Tibial artery (tissue), 4 donors: Measurements from ENCODE around the gene PRCP.
A peak's percentile ranks its signal among the peaks of the same experiment; 100 is the strongest.

ENCODE experiments used
- DNase-seq, 2 donors: peaks; one replicate each; pipeline ENCODE4 v3.0.0-alpha.2; 2019
- H3K27ac ChIP-seq, 2 donors: fragments of 200-600 bp; sonication (generic) in 1 of 2; 1 replicate in 1 of 2; 2 replicates in 1 of 2; pipeline ENCODE4 v1.5.1; 2018 to 2019; ENCODE audit warnings: mild to moderate bottlenecking in 1 of 2
- H3K27me3 ChIP-seq, 2 donors: fragments of 200-600 bp; sonication (generic) in 1 of 2; one replicate each; pipeline versions ENCODE4 v1.5.1 to v1.6.0; 2016 to 2019
- H3K36me3 ChIP-seq, 3 donors: fragments of 200-600 bp; sonication (generic) in 2 of 3; one replicate each; pipeline ENCODE4 v1.5.1; 2016 to 2019; ENCODE audit warnings: mild to moderate bottlenecking in 2 of 3
- H3K4me1 ChIP-seq, 4 donors: fragments of 200-600 bp; sonication (generic) in 2 of 4; 1 replicate in 3 of 4; 2 replicates in 1 of 4; pipeline ENCODE4 v1.5.1; 2016 to 2019
- H3K4me3 ChIP-seq, 2 donors: fragments of 200-600 bp; sonication (generic) in 1 of 2; 1 replicate in 1 of 2; 2 replicates in 1 of 2; pipeline ENCODE4 v1.5.1; 2018 to 2019; ENCODE audit warnings: mild to moderate bottlenecking in 2 of 2
- H3K9me3 ChIP-seq, 3 donors: fragments of 200-600 bp; sonication (generic) in 1 of 3; one replicate each; pipeline ENCODE4 v1.5.1; 2016 to 2019
- intact Hi-C: fragments of 100-400 bp; cut with DNase I; formaldehyde crosslinking; loops from one replicate; pipeline ENCODE4 v1.15.0; 2023; ENCODE audit warnings: low total_unique reads
- TF ChIP-seq, protein P1 (sequence below), 2 experiments: fragments of 200-600 bp in 1 of 2; fragments of 450-650 bp in 1 of 2; IDR thresholded peaks; one replicate each; pipeline ENCODE4 v1.5.1; 2017 to 2019; ENCODE audit warnings: antibody characterized with exemption in 2 of 2, mild to moderate bottlenecking in 1 of 2, moderate library complexity in 1 of 2

The PRCP gene

DNA sequence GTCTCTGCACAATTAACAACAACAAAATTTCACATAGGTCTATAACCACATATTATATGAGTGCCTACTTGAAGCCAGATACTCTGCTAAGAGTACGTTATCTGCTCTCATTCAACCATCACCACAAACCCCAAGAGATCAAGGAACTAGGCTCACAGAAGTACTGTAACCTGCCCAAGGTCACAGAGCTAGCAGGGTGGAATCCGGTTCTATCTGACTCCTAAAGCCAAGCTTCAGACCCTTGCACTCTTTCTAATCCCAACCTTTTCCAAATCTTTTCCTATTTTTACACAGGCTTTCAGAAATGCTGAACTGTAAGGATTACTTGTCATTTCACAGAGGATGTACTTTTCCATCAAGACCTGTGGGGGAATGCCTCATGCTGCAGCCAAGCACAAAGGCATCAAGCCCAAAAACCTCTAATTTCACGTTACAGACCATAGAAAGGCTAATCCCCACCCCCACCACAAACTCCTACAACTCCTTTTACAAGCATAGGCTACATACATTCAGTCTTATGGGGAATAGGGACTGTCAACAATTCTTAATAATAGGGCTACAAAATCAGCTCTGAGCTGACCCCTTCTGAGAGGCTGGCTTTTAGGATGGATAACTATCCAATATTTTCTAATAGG, 927 bp downstream of the PRCP start:
- Histone ChIP-seq H3K4me3 (peak overlapping the region; percentile 73 to 76), H3K27ac (peak overlapping the region; percentile 93 to 94), H3K36me3 (no peaks in the 10 kb centered on the region), H3K9me3 (no peaks in the 10 kb centered on the region), H3K4me1 (peaks cover 0 to 29% (median 16%) of the 10 kb centered on the region in 4 donors), H3K27me3 (no peaks in the 10 kb centered on the region)
- intact Hi-C loops, result no loop called here
- no peak for DNase-seq
- TF ChIP-seq, protein P1, sequence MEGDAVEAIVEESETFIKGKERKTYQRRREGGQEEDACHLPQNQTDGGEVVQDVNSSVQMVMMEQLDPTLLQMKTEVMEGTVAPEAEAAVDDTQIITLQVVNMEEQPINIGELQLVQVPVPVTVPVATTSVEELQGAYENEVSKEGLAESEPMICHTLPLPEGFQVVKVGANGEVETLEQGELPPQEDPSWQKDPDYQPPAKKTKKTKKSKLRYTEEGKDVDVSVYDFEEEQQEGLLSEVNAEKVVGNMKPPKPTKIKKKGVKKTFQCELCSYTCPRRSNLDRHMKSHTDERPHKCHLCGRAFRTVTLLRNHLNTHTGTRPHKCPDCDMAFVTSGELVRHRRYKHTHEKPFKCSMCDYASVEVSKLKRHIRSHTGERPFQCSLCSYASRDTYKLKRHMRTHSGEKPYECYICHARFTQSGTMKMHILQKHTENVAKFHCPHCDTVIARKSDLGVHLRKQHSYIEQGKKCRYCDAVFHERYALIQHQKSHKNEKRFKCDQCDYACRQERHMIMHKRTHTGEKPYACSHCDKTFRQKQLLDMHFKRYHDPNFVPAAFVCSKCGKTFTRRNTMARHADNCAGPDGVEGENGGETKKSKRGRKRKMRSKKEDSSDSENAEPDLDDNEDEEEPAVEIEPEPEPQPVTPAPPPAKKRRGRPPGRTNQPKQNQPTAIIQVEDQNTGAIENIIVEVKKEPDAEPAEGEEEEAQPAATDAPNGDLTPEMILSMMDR (IDR thresholded peaks at IDR 0.05), result no peak

DNA sequence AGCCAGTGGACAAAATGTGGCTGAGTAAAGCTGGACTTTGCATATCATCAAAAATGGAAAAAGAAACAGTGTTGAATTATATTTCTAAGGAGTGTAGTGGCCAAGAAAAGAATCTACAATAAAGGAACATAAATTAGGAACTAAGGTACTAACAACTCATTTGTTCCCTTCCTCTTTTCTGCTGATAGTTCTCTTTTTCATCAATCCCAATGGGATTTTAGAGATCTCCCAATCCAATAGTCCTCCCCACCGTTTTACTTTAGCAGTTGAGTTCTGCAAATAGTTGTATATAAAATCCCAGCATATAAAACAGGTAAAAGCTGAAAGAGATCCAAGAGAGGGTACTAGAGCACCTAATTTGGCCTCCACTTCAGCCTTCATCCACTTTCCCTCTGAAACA, 2.0 kb downstream of the PRCP start:
- TF ChIP-seq, protein P1 (IDR thresholded peaks at IDR 0.05), result no peak
- intact Hi-C loops, result no loop called here
- no peak for DNase-seq
- Histone ChIP-seq H3K36me3 (no peaks in the 10 kb centered on the region), H3K4me1 (peaks cover 0 to 30% (median 16%) of the 10 kb centered on the region in 4 donors), H3K27me3 (no peaks in the 10 kb centered on the region), H3K9me3 (no peaks in the 10 kb centered on the region), H3K4me3 (no peak overlapping the region), H3K27ac (no peak overlapping the region)

DNA sequence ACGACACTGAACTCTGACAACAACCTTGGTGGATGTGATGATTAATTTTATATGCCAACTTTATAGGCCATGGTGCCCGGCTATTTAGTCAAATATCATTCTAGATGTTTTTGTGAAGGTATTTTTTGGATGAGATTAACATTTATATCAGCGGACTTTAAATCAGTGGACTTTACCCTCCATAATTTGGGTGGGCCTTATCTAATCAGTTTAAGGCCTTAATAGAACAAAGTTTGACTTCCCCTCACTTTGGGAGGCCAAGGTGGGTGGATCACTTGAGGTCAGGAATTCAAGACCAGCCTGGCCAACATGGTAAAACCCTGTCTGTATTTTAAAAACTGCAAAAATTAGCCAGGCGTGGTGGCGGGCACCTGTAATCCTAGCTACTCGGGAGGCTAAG, 4.0 kb downstream of the PRCP start:
- no peaks in the 10 kb centered on the region for H3K9me3 ChIP-seq
- TF ChIP-seq, protein P1 (IDR thresholded peaks at IDR 0.05), result no peak
- H3K27me3 ChIP-seq, result no peaks in the 10 kb centered on the region
- DNase-seq, result no peak
- H3K36me3 ChIP-seq, result no peaks in the 10 kb centered on the region
- H3K4me3 ChIP-seq, result no peak overlapping the region
- peaks cover 0 to 24% (median 10%) of the 10 kb centered on the region in 4 donors for H3K4me1 ChIP-seq
- H3K27ac ChIP-seq, result no peak overlapping the region
- intact Hi-C loops, result no loop called here

DNA sequence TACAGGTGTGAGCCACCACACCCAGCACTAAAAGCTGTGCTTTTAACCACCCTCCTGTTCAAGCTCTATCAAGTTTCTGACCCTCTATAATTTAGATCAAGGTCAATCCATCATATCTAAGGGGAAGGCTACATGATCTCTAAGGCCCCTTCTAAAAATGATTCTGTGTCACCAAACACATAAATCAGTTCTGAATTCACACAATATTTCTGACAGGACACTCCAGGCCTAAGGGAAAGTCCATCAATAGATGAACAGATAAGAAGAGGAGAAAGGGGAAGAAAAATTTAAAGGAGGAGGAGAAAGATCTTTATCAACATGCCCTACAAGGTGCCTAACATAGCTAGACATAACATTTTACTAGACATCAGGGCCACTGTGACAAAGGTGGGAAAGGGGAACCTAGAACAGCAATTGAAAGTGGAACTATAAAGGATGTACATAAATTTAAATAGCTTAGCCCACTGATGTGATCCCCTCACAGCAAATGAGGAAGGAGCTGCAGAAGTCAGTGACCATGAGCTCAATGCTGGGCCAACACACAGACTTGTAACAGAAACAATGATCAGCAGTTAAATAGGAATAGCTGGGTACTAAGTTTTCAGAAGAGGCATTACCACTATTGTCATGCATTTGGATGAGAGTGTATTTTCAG, 4.7 kb downstream of the PRCP start:
- no peak for DNase-seq
- H3K27me3 ChIP-seq, result no peaks in the 10 kb centered on the region
- intact Hi-C loops, result no loop called here
- TF ChIP-seq, protein P1 (IDR thresholded peaks at IDR 0.05), result no peak
- H3K36me3 ChIP-seq, result no peaks in the 10 kb centered on the region
- no peak overlapping the region for H3K4me3 ChIP-seq
- no peaks in the 10 kb centered on the region for H3K9me3 ChIP-seq
- H3K4me1 ChIP-seq, result peaks cover 0 to 24% (median 10%) of the 10 kb centered on the region in 4 donors
- no peak overlapping the region for H3K27ac ChIP-seq

DNA sequence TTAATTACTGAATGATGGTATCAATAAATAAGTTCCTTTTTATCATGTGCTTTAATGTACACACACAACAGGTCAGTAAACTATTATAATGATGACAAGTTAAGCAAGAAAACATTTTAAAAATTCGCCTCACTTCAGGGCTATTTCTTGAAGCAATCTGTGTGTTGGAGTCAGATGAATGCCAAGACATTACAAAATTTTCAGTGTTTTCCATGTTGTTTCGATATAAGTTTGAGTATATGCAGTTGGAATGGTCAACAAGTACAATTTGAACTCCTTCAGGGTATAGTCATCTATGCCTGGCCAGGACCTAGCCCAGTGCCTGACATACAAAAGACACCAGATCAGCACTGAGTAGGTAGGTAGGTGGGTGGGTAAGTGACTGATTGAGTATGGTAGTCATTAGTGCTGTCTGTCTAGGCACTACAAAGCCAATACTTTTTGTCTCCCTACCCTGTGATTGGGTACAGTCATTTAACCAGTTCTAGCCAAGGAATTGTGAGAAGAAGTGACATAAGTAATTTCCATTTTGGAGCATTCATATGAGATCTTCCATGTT, 7.5 kb downstream of the PRCP start:
- Histone ChIP-seq H3K36me3 (no peaks in the 10 kb centered on the region), H3K9me3 (no peaks in the 10 kb centered on the region), H3K4me1 (peaks cover 0 to 13% (median 2%) of the 10 kb centered on the region in 4 donors), H3K4me3 (no peak overlapping the region), H3K27me3 (no peaks in the 10 kb centered on the region), H3K27ac (no peak overlapping the region)
- TF ChIP-seq, protein P1 (IDR thresholded peaks at IDR 0.05), result no peak
- no peak for DNase-seq
- intact Hi-C loops, result no loop called here
